ENCODE measurements around the gene FOXL2. TPM values are rescaled to one million over a fixed set of nuclear protein-coding genes. Genes with fewer than 3 reads are reported as not detected.

Gene FOXL2
- total RNA-seq, 1 donor from 2014 or later = not detected

DNA sequence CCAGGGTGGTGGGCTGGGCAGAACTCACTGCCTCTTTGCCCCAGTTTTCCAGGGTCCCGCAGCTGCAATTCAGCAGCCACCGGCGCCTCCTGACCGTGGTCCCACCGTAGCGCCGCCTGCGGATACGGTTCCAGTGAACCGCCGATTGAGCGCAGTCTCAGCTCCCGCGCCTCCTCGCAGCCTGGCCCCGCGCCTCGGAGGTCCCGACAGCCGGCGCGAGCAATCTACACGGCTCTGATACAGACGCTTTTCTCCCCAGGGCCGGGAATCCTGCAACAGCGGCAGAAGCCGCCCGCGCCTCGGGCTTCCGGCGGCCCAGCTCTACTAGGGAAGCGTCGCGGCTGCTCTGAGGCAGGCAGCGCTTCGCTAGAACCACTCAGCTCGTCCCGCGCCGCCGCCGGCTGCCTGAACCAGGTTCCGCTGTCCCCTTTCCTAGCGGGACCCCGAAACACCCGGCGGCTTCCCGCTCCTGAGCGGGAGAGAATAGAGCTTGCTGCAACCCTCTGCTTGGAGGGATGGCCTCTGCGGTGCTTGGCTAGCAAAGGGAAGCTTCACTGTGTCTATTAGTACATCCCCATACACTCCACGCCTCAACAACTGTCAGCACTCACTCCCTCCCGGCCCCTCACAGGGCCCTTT lies 3.2 kb upstream of the FOXL2 start:
- Mint-ChIP-seq H3K4me1 (ENCODE audit: low read depth, unreplicated experiment) (peaks cover 3% of the 10 kb centered on the region), H3K27ac (ENCODE audit: unreplicated experiment) (no peak overlapping the region), H3K36me3 (ENCODE audit: unreplicated experiment) (peaks cover 3% of the 10 kb centered on the region), H3K27me3 (ENCODE audit: unreplicated experiment) (peaks cover 34% of the 10 kb centered on the region), H3K4me3 (ENCODE audit: unreplicated experiment) (peak overlapping the region; percentile 63), H3K9me3 (ENCODE audit: unreplicated experiment) (peaks cover 9% of the 10 kb centered on the region)
- DNase-seq = peak; percentile 74
- TF ChIP-seq, protein P1, sequence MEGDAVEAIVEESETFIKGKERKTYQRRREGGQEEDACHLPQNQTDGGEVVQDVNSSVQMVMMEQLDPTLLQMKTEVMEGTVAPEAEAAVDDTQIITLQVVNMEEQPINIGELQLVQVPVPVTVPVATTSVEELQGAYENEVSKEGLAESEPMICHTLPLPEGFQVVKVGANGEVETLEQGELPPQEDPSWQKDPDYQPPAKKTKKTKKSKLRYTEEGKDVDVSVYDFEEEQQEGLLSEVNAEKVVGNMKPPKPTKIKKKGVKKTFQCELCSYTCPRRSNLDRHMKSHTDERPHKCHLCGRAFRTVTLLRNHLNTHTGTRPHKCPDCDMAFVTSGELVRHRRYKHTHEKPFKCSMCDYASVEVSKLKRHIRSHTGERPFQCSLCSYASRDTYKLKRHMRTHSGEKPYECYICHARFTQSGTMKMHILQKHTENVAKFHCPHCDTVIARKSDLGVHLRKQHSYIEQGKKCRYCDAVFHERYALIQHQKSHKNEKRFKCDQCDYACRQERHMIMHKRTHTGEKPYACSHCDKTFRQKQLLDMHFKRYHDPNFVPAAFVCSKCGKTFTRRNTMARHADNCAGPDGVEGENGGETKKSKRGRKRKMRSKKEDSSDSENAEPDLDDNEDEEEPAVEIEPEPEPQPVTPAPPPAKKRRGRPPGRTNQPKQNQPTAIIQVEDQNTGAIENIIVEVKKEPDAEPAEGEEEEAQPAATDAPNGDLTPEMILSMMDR (IDR thresholded peaks at IDR 0.05; ENCODE audit: partially characterized antibody, unreplicated experiment) = no peak

DNA sequence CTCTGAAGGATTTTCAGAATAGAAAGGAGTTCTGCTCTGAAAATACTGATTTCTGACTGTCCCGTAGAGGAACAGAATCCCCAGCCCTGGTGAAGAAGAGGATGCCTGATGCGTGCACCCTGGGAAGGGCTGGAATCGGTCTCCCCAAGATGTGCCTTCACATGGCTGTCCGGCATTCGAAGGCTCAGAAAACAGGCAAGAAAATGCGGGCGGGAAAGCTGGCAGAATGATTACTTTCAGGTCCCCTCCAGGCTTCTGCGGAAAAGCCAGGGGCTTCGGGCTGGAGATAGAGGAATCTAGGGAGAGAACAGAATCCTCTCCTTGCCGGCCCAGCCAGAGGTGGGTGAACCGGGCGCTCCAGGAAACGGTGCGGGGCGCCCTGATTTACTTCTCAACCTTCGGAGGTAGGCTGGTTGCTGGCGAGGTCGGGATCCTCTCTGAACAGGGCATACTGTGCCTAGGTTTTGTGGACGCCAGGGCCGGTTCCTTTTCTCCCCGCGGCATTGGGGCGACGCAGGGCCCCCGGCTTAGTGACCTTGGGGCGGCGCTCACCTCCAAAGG lies 2.6 kb upstream of the FOXL2 start:
- peak overlapping the region; percentile 81 for H3K4me3 Mint-ChIP-seq (ENCODE audit: unreplicated experiment)

GRCh38 chr3:138949002-138949418 lies 2.1 kb upstream of the FOXL2 start:
- Mint-ChIP-seq H3K27me3 (ENCODE audit: unreplicated experiment) (peaks cover 42% of the 10 kb centered on the region), H3K27ac (ENCODE audit: unreplicated experiment) (no peak overlapping the region), H3K4me3 (ENCODE audit: unreplicated experiment) (no peak overlapping the region), H3K36me3 (ENCODE audit: unreplicated experiment) (peaks cover 3% of the 10 kb centered on the region), H3K9me3 (ENCODE audit: unreplicated experiment) (peaks cover 13% of the 10 kb centered on the region), H3K4me1 (ENCODE audit: low read depth, unreplicated experiment) (peaks cover 3% of the 10 kb centered on the region)
- TF ChIP-seq, protein P1 (IDR thresholded peaks at IDR 0.05; ENCODE audit: partially characterized antibody, unreplicated experiment) = no peak
- DNase-seq = no peak

More for the DNA sequence above, 2.6 kb upstream of the FOXL2 start:
- Mint-ChIP-seq H3K27ac (ENCODE audit: unreplicated experiment) (no peak overlapping the region), H3K9me3 (ENCODE audit: unreplicated experiment) (peaks cover 10% of the 10 kb centered on the region), H3K4me1 (ENCODE audit: low read depth, unreplicated experiment) (peaks cover 3% of the 10 kb centered on the region), H3K27me3 (ENCODE audit: unreplicated experiment) (peaks cover 37% of the 10 kb centered on the region), H3K36me3 (ENCODE audit: unreplicated experiment) (peaks cover 3% of the 10 kb centered on the region)
- no peak for DNase-seq
- TF ChIP-seq, protein P1 (IDR thresholded peaks at IDR 0.05; ENCODE audit: partially characterized antibody, unreplicated experiment) = no peak

DNA sequence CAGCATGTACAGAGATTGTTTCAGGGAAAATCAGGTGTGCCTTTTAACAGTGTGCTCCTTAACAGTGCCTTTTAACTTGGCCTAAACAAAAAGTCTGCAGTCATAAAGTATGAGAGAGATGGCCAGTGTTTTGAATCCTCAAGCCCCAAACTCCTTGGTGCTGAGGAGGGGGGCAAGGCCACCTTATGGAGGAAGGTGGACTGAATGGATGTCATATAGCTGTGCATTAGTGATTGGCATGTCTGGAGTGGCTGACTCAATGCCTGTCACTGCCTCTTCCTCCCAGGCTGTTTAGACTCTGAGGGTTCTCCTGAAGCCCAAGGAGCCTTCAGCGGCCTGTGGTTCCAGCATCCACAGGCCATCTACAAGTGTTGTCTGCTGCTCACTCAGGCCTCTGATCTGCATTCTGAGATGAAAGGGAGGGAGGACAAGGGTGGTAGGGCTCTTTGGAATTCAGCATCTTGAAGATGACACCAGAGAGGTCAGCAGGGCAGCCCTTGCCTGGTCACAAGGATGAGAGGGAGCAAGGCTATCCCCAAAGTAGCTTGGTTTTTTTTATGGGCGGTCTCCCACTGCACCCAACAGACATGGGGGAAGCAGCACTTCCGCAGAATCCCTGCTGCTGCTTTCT lies 1.5 kb upstream of the FOXL2 start:
- TF ChIP-seq, protein P1 (IDR thresholded peaks at IDR 0.05; ENCODE audit: partially characterized antibody, unreplicated experiment) = no peak
- Mint-ChIP-seq H3K4me3 (ENCODE audit: unreplicated experiment) (no peak overlapping the region), H3K36me3 (ENCODE audit: unreplicated experiment) (peaks cover 3% of the 10 kb centered on the region), H3K27ac (ENCODE audit: unreplicated experiment) (no peak overlapping the region), H3K4me1 (ENCODE audit: low read depth, unreplicated experiment) (peaks cover 3% of the 10 kb centered on the region), H3K9me3 (ENCODE audit: unreplicated experiment) (peaks cover 16% of the 10 kb centered on the region), H3K27me3 (ENCODE audit: unreplicated experiment) (peaks cover 45% of the 10 kb centered on the region)
- no peak for DNase-seq

All from glutamatergic neuron (in vitro differentiated cells).